SK-N-MC (cell line): ENCODE measurements around the gene AKAP6.

Experiments
- DNase-seq: peaks from one replicate; pipeline ENCODE4 v3.0.0-alpha.2; 2011; ENCODE audit warnings: low read depth, low spot score
- H3K27ac ChIP-seq: fragments of 200-600 bp; sonication (generic); 2 replicates; pipeline ENCODE4 v1.5.1; 2016; ENCODE audit warnings: mixed run types
- H3K36me3 ChIP-seq: fragments of 200-600 bp; sonication (generic); 2 replicates; pipeline ENCODE4 v1.6.1; 2017; ENCODE audit warnings: antibody characterized with exemption, low read length, mixed read lengths; ENCODE audit not compliant: insufficient read depth
- H3K4me3 ChIP-seq: fragments of 200-600 bp; sonication (generic); 2 replicates; pipeline ENCODE4 v1.5.1; 2016
- H3K9ac ChIP-seq: fragments of 200-600 bp; sonication (generic); 2 replicates; pipeline ENCODE4 v1.8.0; 2017; ENCODE audit warnings: mixed run types, mixed read lengths; ENCODE audit not compliant: insufficient read length
- H3K9me3 ChIP-seq: fragments of 200-600 bp; sonication (generic); 2 replicates; pipeline ENCODE4 v1.6.1; 2017; ENCODE audit warnings: low read depth, mild to moderate bottlenecking, antibody characterized with exemption, low read length, moderate library complexity, mixed read lengths
- EZH2 ChIP-seq: fragments of 200-600 bp; sonication (generic); IDR thresholded peaks from one replicate; pipeline ENCODE4 v1.6.1; 2017; ENCODE audit warnings: antibody characterized with exemption
- FOXP2 ChIP-seq: optimal IDR thresholded peaks from 2 replicates; pipeline ENCODE3; 2011; ENCODE audit warnings: mild to moderate bottlenecking, moderate library complexity; ENCODE audit not compliant: insufficient read depth; ENCODE audit errors: extremely low read length, control extremely low read depth
- POLR2AphosphoS5 ChIP-seq: IDR thresholded peaks from 2 replicates; pipeline ENCODE4 v1.6.1; 2012; ENCODE audit warnings: mild to moderate bottlenecking, low read depth, low read length, borderline replicate concordance

The AKAP6 gene

DNA sequence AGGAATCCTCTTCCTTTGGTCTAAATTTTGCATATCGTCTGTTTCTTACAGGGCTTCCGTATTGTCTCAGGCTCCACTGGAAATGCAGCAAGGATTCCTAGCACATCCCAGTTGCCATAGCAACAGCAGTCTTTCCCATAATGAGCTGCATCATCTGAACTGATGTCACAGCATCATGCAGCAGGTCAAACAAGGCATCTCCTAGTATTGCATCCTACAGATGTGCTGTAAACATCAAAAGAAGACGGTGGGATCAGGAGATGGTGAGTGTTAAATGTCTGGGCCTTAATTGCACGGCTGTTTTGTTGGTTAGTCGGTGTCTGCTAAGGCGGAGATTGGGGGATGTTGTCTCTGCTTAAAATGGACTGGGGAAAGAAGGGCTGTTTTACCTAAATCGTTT, at the start of gene AKAP6:
Gene AKAP6 (plus strand): TSS at position 153 of the 400 bp plus-strand sequence. CDS start 104,196 bp downstream, outside the sequence.
- no peaks in the 10 kb centered on the region for H3K36me3 ChIP-seq
- H3K9me3 ChIP-seq = no peaks in the 10 kb centered on the region
- H3K9ac ChIP-seq = no peak within 1 kb of the TSS
- no peak within 1 kb of the TSS for H3K27ac ChIP-seq
- TF ChIP-seq POLR2AphosphoS5 (no peak), FOXP2 (no peak), EZH2 (no peak)
- no peak for DNase-seq
- no peak within 1 kb of the TSS for H3K4me3 ChIP-seq

GRCh38 chr14:32286602-32287001, 42.5 kb upstream of the AKAP6 start:
- no peaks in the 10 kb centered on the region for H3K9me3 ChIP-seq
- H3K4me3 ChIP-seq = no peak overlapping the region
- no peak overlapping the region for H3K9ac ChIP-seq
- no peaks in the 10 kb centered on the region for H3K36me3 ChIP-seq
- no peak for DNase-seq
- no peak overlapping the region for H3K27ac ChIP-seq
- no peak for TF ChIP-seq EZH2
- TF ChIP-seq POLR2AphosphoS5 = no peak
- no peak for TF ChIP-seq FOXP2

GRCh38 chr14:32296366-32296765, 32.7 kb upstream of the AKAP6 start:
- Histone ChIP-seq H3K36me3 (no peaks in the 10 kb centered on the region), H3K9ac (no peak overlapping the region), H3K4me3 (no peak overlapping the region), H3K27ac (no peak overlapping the region), H3K9me3 (no peaks in the 10 kb centered on the region)
- no peak for TF ChIP-seq EZH2
- no peak for TF ChIP-seq FOXP2
- TF ChIP-seq POLR2AphosphoS5 = no peak
- DNase-seq = no peak

- no peaks in the 10 kb centered on the region for H3K9me3 ChIP-seq
- H3K9ac ChIP-seq = no peak overlapping the region
- no peak overlapping the region for H3K4me3 ChIP-seq
- H3K36me3 ChIP-seq = no peaks in the 10 kb centered on the region
- no peak overlapping the region for H3K27ac ChIP-seq
- DNase-seq = no peak
- TF ChIP-seq POLR2AphosphoS5 (no peak), EZH2 (no peak), FOXP2 (no peak)
Measured at GRCh38 chr14:32298346-32298745, 30.8 kb upstream of the AKAP6 start.

- H3K36me3 ChIP-seq = no peaks in the 10 kb centered on the region
- no peaks in the 10 kb centered on the region for H3K9me3 ChIP-seq
- H3K4me3 ChIP-seq = no peak overlapping the region
- no peak overlapping the region for H3K9ac ChIP-seq
- H3K27ac ChIP-seq = no peak overlapping the region
- DNase-seq = no peak
- TF ChIP-seq FOXP2 (no peak), EZH2 (no peak), POLR2AphosphoS5 (no peak)
Measured at GRCh38 chr14:32300136-32300535, 29.0 kb upstream of the AKAP6 start.

DNA sequence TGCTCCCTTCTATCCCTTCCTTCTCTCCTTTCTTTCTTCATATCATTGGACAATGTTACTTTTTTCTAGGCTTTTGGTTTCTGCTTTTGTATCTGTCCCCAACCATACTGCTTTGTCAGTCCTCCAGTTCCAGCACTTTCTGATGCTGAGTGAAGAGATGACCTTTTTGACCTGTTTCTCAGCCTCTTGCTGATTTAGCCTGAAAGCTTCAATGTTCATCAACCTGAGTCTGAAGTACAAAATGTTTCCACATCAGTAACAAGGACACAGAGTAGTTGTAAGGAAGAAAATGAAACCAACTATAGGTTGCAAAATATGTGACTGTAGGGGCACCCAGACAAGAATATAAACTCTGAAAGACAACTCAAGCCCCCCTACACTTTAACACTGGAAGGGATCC, 25.2 kb upstream of the AKAP6 start:
- no peak overlapping the region for H3K27ac ChIP-seq
- no peaks in the 10 kb centered on the region for H3K36me3 ChIP-seq
- H3K9me3 ChIP-seq = no peaks in the 10 kb centered on the region
- DNase-seq = no peak
- H3K9ac ChIP-seq = no peak overlapping the region
- TF ChIP-seq EZH2 = no peak
- no peak for TF ChIP-seq FOXP2
- no peak for TF ChIP-seq POLR2AphosphoS5
- no peak overlapping the region for H3K4me3 ChIP-seq

DNA sequence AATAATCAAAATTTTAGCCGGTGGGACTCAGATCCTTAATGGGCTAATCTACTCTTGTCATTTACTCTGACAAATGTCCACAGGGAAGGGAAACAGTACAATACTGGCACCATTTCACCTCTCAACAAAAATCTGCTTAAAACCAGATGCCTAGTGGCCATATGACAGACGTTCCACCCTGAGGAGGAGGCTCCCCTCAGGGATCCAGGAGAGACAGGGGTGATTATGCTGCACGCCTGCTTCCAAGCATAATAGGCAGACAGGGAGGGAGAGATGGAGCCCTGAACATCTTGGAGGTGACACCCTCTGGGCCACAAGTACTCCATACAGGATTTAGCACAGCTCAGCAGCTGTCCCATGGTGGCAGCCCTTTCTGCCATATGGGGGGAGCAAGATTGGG, 24.8 kb upstream of the AKAP6 start:
- H3K27ac ChIP-seq = no peak overlapping the region
- no peak overlapping the region for H3K9ac ChIP-seq
- TF ChIP-seq EZH2 = no peak
- TF ChIP-seq FOXP2 = no peak
- TF ChIP-seq POLR2AphosphoS5 = no peak
- no peaks in the 10 kb centered on the region for H3K36me3 ChIP-seq
- no peak for DNase-seq
- H3K4me3 ChIP-seq = no peak overlapping the region
- no peaks in the 10 kb centered on the region for H3K9me3 ChIP-seq

DNA sequence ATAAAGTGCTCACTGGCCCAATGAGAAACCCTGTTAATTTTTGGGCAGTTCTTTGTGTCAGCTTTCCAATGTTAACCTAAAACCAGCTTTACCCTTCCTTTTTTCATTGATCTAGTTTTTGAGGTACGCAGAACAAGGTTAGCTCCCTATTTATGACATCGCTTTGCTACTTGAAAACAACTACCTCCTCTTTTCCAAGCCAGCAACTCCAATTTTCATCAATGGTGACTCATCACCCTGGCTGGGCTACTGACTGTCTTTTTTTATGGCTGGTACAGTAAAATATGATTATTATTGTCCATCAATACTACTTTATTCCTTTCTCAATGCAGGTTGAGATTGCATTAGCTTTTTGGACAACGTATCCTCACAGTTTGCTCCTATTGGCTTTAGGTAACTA, 22.5 kb upstream of the AKAP6 start:
- TF ChIP-seq POLR2AphosphoS5 (no peak), EZH2 (no peak), FOXP2 (no peak)
- DNase-seq = no peak
- no peak overlapping the region for H3K9ac ChIP-seq
- no peak overlapping the region for H3K27ac ChIP-seq
- H3K4me3 ChIP-seq = no peak overlapping the region
- no peaks in the 10 kb centered on the region for H3K9me3 ChIP-seq
- no peaks in the 10 kb centered on the region for H3K36me3 ChIP-seq

DNA sequence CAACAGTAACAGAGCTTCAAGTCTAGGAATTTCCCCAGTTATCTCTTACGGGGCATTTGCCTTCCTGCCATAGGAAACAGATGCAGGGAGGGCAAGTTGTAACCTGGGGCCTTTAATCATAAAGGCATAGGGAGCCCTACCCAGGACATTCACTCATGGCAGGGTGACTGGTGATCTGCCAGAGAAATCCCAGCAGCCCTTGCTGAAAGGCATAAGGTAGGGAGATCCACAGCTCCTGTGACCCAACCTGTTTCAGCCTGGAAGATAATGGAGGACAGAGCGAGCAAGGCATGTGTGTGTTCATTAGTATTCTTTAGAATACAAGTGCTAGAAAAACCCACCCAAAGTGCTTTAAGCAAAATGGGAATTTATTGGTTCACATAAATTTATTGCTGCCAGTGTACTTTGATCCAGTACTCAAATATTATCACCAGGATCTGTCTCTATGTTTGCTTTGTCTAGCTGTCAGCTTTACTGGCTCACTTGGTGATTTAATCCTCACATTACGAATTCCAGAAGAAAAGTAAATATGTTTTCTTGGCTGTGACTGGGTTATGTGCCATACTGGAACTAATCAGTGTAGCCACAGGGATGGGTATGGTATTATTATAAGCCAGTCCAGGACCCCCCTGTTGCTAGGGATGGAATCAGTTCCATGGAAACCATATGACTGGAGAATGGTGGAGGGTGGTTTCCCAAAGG, 21.1 kb upstream of the AKAP6 start:
- DNase-seq = no peak
- Histone ChIP-seq H3K9me3 (no peaks in the 10 kb centered on the region), H3K36me3 (no peaks in the 10 kb centered on the region), H3K4me3 (no peak overlapping the region), H3K9ac (no peak overlapping the region), H3K27ac (no peak overlapping the region)
- TF ChIP-seq EZH2 = no peak
- no peak for TF ChIP-seq POLR2AphosphoS5
- no peak for TF ChIP-seq FOXP2
